Thoracic aorta (tissue), 2 donors: ENCODE data around the gene PSMD1. TPM values are rescaled to one million over a fixed set of nuclear protein-coding genes. Genes with fewer than 3 reads are reported as not detected.

ENCODE experiments used
- ATAC-seq: fragments of 150-250 bp; one replicate; pipeline ENCODE4 v1.8.0; 2017; ENCODE audit warnings: low read depth; ENCODE audit not compliant: insufficient number of reproducible peaks, low FRiP score
- DNase-seq: peaks from one replicate; pipeline ENCODE4 v3.0.0-alpha.2; 2020; ENCODE audit warnings: low spot score
- H3K27ac ChIP-seq, 2 donors: fragments of 200-600 bp; sonication (generic); 1 replicate in 1 of 2; 2 replicates in 1 of 2; pipeline ENCODE4 v1.5.1; 2016; ENCODE audit warnings: mild to moderate bottlenecking in 2 of 2, moderate library complexity in 2 of 2
- H3K27me3 ChIP-seq: fragments of 200-600 bp; sonication (generic); replicated peaks from 2 replicates; pipeline ENCODE4 v1.6.0; 2016; ENCODE audit warnings: mild to moderate bottlenecking; ENCODE audit not compliant: insufficient read depth
- H3K36me3 ChIP-seq: fragments of 200-600 bp; sonication (generic); one replicate; pipeline ENCODE4 v1.5.1; 2016
- H3K4me1 ChIP-seq, 2 donors: fragments of 200-600 bp; sonication (generic); 1 replicate in 1 of 2; 2 replicates in 1 of 2; pipeline versions ENCODE4 v1.5.1 to v1.6.0; 2016; ENCODE audit warnings: low read depth in 2 of 2, mild to moderate bottlenecking in 1 of 2; ENCODE audit not compliant: control insufficient read depth in 1 of 2
- H3K4me3 ChIP-seq: fragments of 200-600 bp; sonication (generic); 2 replicates; pipeline ENCODE4 v1.5.1; 2016; ENCODE audit warnings: mild to moderate bottlenecking
- H3K9me3 ChIP-seq: fragments of 200-600 bp; sonication (generic); 2 replicates; pipeline ENCODE4 v1.5.1; 2016
- total RNA-seq, 2 donors: library from RNA; depleted of rRNA; stranded (reverse); fragments of >200 nt; gene quantifications; one replicate each; pipeline versions ENCODE4 v1.1.0 to v1.2.3, GENCODE V29; 2016
- TF ChIP-seq, protein P1 (sequence below): fragments of 200-600 bp; sonication (generic); IDR thresholded peaks from one replicate; pipeline ENCODE4 v1.5.1; 2019; ENCODE audit warnings: antibody characterized with exemption

The PSMD1 gene
- total RNA-seq, 2 donors from 2014 or later = 42.2 to 73.5 TPM

DNA sequence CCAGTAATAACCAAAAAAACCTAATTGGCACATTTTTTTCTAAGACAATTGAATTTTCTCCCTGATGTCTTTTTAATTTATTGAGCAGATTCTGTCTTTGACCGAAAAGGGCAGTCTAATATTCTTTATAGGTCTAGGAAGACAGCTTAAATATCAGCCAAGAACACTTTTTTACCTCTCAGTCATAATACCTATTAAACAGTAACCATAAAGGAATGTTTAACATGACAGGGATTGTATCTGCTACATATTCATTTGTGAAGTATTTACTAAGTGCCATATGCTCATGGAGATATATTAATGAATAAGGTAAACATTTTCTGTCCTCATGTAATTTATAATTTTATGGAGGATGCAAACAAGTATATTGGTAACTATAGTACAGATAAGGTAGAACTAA, 71.3 kb downstream of the PSMD1 start:
- no peaks in the 10 kb centered on the region for H3K27me3 ChIP-seq
- H3K27ac ChIP-seq = no peak overlapping the region
- no peaks in the 10 kb centered on the region for H3K9me3 ChIP-seq
- ATAC-seq (no peak), DNase-seq (no peak)
- no peaks in the 10 kb centered on the region for H3K36me3 ChIP-seq
- peaks cover 27 to 54% of the 10 kb centered on the region in 2 donors for H3K4me1 ChIP-seq
- no peak overlapping the region for H3K4me3 ChIP-seq
- TF ChIP-seq, protein P1, sequence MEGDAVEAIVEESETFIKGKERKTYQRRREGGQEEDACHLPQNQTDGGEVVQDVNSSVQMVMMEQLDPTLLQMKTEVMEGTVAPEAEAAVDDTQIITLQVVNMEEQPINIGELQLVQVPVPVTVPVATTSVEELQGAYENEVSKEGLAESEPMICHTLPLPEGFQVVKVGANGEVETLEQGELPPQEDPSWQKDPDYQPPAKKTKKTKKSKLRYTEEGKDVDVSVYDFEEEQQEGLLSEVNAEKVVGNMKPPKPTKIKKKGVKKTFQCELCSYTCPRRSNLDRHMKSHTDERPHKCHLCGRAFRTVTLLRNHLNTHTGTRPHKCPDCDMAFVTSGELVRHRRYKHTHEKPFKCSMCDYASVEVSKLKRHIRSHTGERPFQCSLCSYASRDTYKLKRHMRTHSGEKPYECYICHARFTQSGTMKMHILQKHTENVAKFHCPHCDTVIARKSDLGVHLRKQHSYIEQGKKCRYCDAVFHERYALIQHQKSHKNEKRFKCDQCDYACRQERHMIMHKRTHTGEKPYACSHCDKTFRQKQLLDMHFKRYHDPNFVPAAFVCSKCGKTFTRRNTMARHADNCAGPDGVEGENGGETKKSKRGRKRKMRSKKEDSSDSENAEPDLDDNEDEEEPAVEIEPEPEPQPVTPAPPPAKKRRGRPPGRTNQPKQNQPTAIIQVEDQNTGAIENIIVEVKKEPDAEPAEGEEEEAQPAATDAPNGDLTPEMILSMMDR = no peak

DNA sequence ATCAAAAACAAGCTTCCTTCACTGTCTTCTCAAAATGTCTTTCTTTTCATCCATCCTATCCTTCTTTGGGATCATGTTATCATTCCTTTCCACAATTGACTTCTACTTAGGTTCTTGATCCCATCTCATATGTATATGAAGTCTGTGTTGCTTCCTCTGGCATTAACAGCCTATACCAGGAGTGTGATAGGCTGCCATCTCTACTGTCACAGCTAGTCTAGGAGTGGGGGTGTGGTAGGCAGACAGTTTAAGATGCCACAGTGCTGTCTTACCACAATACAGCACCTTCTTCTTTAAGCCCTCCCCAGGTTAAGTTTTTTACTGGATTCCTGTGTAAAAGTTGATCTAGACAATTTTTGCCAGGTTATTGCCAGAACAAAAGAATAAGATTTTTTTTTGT, 71.9 kb downstream of the PSMD1 start:
- Histone ChIP-seq H3K9me3 (no peaks in the 10 kb centered on the region), H3K4me3 (no peak overlapping the region), H3K36me3 (no peaks in the 10 kb centered on the region), H3K27ac (no peak overlapping the region), H3K4me1 (peaks cover 32 to 56% of the 10 kb centered on the region in 2 donors), H3K27me3 (no peaks in the 10 kb centered on the region)
- no peak for ATAC-seq
- TF ChIP-seq, protein P1 = no peak
- no peak for DNase-seq

DNA sequence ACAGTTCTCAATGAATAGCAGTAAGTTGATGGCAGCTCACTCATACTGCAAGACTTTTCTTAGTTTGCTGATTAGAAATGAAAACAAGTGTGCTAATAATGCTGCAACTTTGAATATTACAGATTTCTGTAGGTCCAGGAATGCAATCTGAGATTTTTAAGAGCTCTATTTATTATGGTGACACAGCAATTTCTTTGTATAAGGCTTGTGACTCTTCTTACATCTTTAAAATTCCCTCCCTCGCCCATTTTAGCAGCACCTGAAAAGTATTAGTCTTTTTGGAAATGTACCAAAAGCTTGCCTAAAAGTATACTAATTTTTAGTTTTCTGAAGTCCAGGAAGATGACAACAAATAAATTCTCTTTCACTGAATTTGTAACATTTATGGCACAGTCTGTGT, 72.5 kb downstream of the PSMD1 start:
- Histone ChIP-seq H3K4me1 (peaks cover 34 to 56% of the 10 kb centered on the region in 2 donors), H3K36me3 (no peaks in the 10 kb centered on the region), H3K27me3 (no peaks in the 10 kb centered on the region), H3K4me3 (no peak overlapping the region), H3K9me3 (no peaks in the 10 kb centered on the region), H3K27ac (no peak overlapping the region)
- ATAC-seq = no peak
- TF ChIP-seq, protein P1 = no peak
- no peak for DNase-seq

DNA sequence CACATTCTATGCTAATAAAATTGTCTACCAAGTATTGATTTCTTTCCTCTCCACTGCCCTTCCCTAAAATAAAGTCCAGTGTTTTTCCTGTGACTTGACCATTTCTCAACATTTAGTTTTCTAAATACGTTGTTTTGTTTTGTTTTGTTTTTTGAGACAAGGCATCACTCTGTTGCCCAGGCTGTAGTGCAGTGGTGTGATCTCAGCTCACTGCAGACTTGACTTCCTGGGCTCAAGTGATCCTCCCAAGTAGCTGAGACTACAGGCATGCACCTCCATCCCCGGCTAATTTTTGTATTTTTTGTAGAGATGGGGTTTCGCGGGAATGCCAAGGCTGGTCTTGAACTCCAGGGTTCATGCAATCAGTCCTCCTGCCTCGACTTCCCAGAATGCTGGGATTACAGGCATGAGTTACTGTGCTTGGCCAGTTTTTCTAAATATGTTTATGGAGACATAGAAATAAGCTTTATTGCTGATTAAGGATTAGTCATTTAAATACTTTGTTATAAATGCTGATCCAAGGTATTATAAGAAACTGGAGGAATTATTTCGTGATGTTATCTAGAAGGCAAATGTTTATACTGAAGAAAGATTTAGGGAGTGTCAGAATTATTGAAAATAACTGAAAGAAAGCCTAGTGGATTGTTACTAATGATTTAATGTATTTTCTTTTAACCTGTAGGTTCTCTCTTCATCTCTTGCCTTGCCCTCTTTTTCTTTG, 73.8 kb downstream of the PSMD1 start:
- Histone ChIP-seq H3K9me3 (no peaks in the 10 kb centered on the region), H3K27ac (peak overlapping the region in 1 of 2 donors; percentile 5), H3K4me1 (peaks cover 32 to 56% of the 10 kb centered on the region in 2 donors), H3K36me3 (no peaks in the 10 kb centered on the region), H3K27me3 (no peaks in the 10 kb centered on the region), H3K4me3 (no peak overlapping the region)
- TF ChIP-seq, protein P1 = no peak
- no peak for DNase-seq
- ATAC-seq = no peak

DNA sequence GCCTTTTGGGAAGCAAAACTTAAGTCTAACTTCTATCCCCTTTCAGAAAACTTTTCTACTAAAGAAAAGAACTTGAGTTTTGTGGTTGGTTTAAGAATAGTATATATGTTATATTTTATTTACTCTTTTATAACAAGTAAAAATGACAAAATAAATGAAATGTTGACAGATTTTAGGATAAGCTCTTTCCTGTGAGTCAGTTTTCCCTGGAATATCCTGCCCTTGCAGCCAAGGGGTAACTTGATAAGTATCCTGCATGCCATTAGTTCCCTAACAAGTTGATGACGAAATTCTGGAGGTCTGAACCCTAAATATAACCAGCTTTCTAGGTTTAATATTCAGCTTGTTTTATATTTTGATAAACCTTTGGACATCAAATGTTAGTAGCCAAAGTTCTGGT, 75.5 kb downstream of the PSMD1 start:
- no peaks in the 10 kb centered on the region for H3K27me3 ChIP-seq
- no peak overlapping the region for H3K4me3 ChIP-seq
- DNase-seq (no peak), ATAC-seq (peak; percentile 45)
- H3K27ac ChIP-seq = peak overlapping the region; percentile 30 to 31
- no peaks in the 10 kb centered on the region for H3K9me3 ChIP-seq
- H3K4me1 ChIP-seq = peaks cover 33 to 66% of the 10 kb centered on the region in 2 donors
- no peaks in the 10 kb centered on the region for H3K36me3 ChIP-seq
- TF ChIP-seq, protein P1 = no peak
